NB4 (cell line): Measurements from ENCODE around the gene AFAP1L1.
"Not testable (repeated sequence)": the region's sequence is repeated elsewhere in the genome, so short reads cannot be mapped to it uniquely, and the experiment has no call there.

Source experiments
- DNase-seq: peaks from one replicate; pipeline ENCODE4 v3.0.0; 2010; ENCODE audit warnings: low read depth
- H3K4me3 ChIP-seq: one replicate; pipeline ENCODE4 v1.5.1; 2011; ENCODE audit warnings: mild to moderate bottlenecking, low read depth, low read length, moderate library complexity
- CTCF ChIP-seq: IDR thresholded peaks from one replicate; pipeline ENCODE4 v1.5.1; 2012; ENCODE audit warnings: low read depth, low read length
- MAX ChIP-seq: IDR thresholded peaks from 2 replicates; pipeline ENCODE4 v1.6.1; 2011; ENCODE audit warnings: low read depth, low read length
- MYC ChIP-seq: IDR thresholded peaks from 2 replicates; pipeline ENCODE4 v1.6.1; 2011; ENCODE audit warnings: low read depth, low read length
- POLR2A ChIP-seq: IDR thresholded peaks from 2 replicates; pipeline ENCODE4 v1.6.1; 2011; ENCODE audit warnings: mild to moderate bottlenecking; ENCODE audit not compliant: insufficient read length; ENCODE audit errors: extremely low read depth

AFAP1L1 gene

GRCh38 chr5:149386166-149386565 is 114.5 kb downstream of the AFAP1L1 start:
- TF ChIP-seq MAX (no peak), MYC (no peak), CTCF (no peak), POLR2A (no peak)
- DNase-seq = no peak
- no peak overlapping the region for H3K4me3 ChIP-seq

GRCh38 chr5:149387081-149387631 is 115.5 kb downstream of the AFAP1L1 start:
- TF ChIP-seq MYC (no peak), MAX (no peak), CTCF (no peak), POLR2A (no peak)
- no peak for DNase-seq
- no peak overlapping the region for H3K4me3 ChIP-seq

- H3K4me3 ChIP-seq = no peak overlapping the region
- TF ChIP-seq CTCF (no peak), MAX (no peak), POLR2A (no peak), MYC (no peak)
- no peak for DNase-seq
Observed at GRCh38 chr5:149387982-149388381, 116.3 kb downstream of the AFAP1L1 start.

GRCh38 chr5:149388498-149389190 is 117.0 kb downstream of the AFAP1L1 start:
- no peak overlapping the region for H3K4me3 ChIP-seq
- TF ChIP-seq CTCF = no peak
- TF ChIP-seq POLR2A = no peak
- no peak for TF ChIP-seq MYC
- TF ChIP-seq MAX = no peak
- DNase-seq = no peak

- no peak for DNase-seq
- no peak for TF ChIP-seq MAX
- no peak for TF ChIP-seq POLR2A
- TF ChIP-seq MYC = no peak
- TF ChIP-seq CTCF = no peak
Observed at GRCh38 chr5:149389552-149390495, 118.2 kb downstream of the AFAP1L1 start.

GRCh38 chr5:149391076-149391475 is 119.4 kb downstream of the AFAP1L1 start:
- DNase-seq = not testable (repeated sequence)

More at GRCh38 chr5:149389552-149390495, 118.2 kb downstream of the AFAP1L1 start:
- no peak overlapping the region for H3K4me3 ChIP-seq

More at GRCh38 chr5:149391076-149391475, 119.4 kb downstream of the AFAP1L1 start:
- not testable (repeated sequence) for H3K4me3 ChIP-seq
